ENCODE data around the gene FSTL5. TPM values are rescaled to one million over a fixed set of nuclear protein-coding genes. Genes with fewer than 3 reads are reported as not detected.
A peak's percentile ranks its signal among the peaks of the same experiment; 100 is the strongest.

Gene FSTL5
- total RNA-seq, 1 donor from 2014 or later = not detected

- TF ChIP-seq CTCF (IDR thresholded peaks at IDR 0.05; ENCODE audit: insufficient read depth, low read length, severe bottlenecking) = no peak
- H3K4me3 ChIP-seq (ENCODE audit: low read depth, low read length) = no peak overlapping the region
Observed at GRCh38 chr4:161454860-161455259, 708.9 kb downstream of the FSTL5 start.

GRCh38 chr4:161448550-161449180 is 715.1 kb downstream of the FSTL5 start:
- DNase-seq (ENCODE audit: low read depth) = peak; percentile 77
- Histone ChIP-seq H3K36me3 (ENCODE audit: control insufficient read depth, insufficient read depth, low read length) (no peaks in the 10 kb centered on the region), H3K4me3 (ENCODE audit: low read depth, low read length) (no peak overlapping the region), H3K27me3 (ENCODE audit: control insufficient read depth, insufficient read depth, low read length) (no peaks in the 10 kb centered on the region)
- no peak for FAIRE-seq
- no peak for TF ChIP-seq CTCF (IDR thresholded peaks at IDR 0.05; ENCODE audit: insufficient read depth, low read length, severe bottlenecking)

More at GRCh38 chr4:161454860-161455259, 708.9 kb downstream of the FSTL5 start:
- no peaks in the 10 kb centered on the region for H3K27me3 ChIP-seq (ENCODE audit: control insufficient read depth, insufficient read depth, low read length)
- DNase-seq (ENCODE audit: low read depth) (no peak), FAIRE-seq (no peak)
- no peaks in the 10 kb centered on the region for H3K36me3 ChIP-seq (ENCODE audit: control insufficient read depth, insufficient read depth, low read length)

- no peak overlapping the region for H3K4me3 ChIP-seq (ENCODE audit: low read depth, low read length)
- TF ChIP-seq CTCF (IDR thresholded peaks at IDR 0.05; ENCODE audit: insufficient read depth, low read length, severe bottlenecking) = no peak
- H3K36me3 ChIP-seq (ENCODE audit: control insufficient read depth, insufficient read depth, low read length) = no peaks in the 10 kb centered on the region
- H3K27me3 ChIP-seq (ENCODE audit: control insufficient read depth, insufficient read depth, low read length) = no peaks in the 10 kb centered on the region
- FAIRE-seq (no peak), DNase-seq (ENCODE audit: low read depth) (peak; percentile 38)
Observed at GRCh38 chr4:161444626-161445025, 719.2 kb downstream of the FSTL5 start.

- TF ChIP-seq CTCF (IDR thresholded peaks at IDR 0.05; ENCODE audit: insufficient read depth, low read length, severe bottlenecking) = no peak
- Histone ChIP-seq H3K27me3 (ENCODE audit: control insufficient read depth, insufficient read depth, low read length) (no peaks in the 10 kb centered on the region), H3K4me3 (ENCODE audit: low read depth, low read length) (no peak overlapping the region), H3K36me3 (ENCODE audit: control insufficient read depth, insufficient read depth, low read length) (no peaks in the 10 kb centered on the region)
- DNase-seq (ENCODE audit: low read depth) (no peak), FAIRE-seq (no peak)
Observed at GRCh38 chr4:161442921-161443320, 720.9 kb downstream of the FSTL5 start.

GRCh38 chr4:161438096-161438495 is 725.7 kb downstream of the FSTL5 start:
- DNase-seq (ENCODE audit: low read depth) = no peak
- Histone ChIP-seq H3K27me3 (ENCODE audit: control insufficient read depth, insufficient read depth, low read length) (no peaks in the 10 kb centered on the region), H3K36me3 (ENCODE audit: control insufficient read depth, insufficient read depth, low read length) (no peaks in the 10 kb centered on the region), H3K4me3 (ENCODE audit: low read depth, low read length) (no peak overlapping the region)
- no peak for TF ChIP-seq CTCF (IDR thresholded peaks at IDR 0.05; ENCODE audit: insufficient read depth, low read length, severe bottlenecking)
- no peak for FAIRE-seq

Measured in bronchial epithelial cell (primary cell).